A549 (cell line): Measurements from ENCODE around the gene SUV39H2. TPM values are rescaled to one million over a fixed set of nuclear protein-coding genes. Genes with fewer than 3 reads are reported as not detected.
A peak's percentile ranks its signal among the peaks of the same experiment; 100 is the strongest.

Source experiments
- ATAC-seq, 2 experiments: fragments of 200-7000 bp in 1 of 2; fragments of >200 bp in 1 of 2; cut with Nextera tagmentation in 1 of 2; cut with Tn5 transposase in 1 of 2; 3 replicates each; pipeline versions ENCODE4 v1.8.0 to v1.9.1; 2018 to 2020; ENCODE audit warnings: mild to moderate bottlenecking in 1 of 2, moderate library complexity in 1 of 2
- CTCF ChIA-PET: fragments of 300-600 bp; sonication (Branson Sonifier 250); formaldehyde crosslinking; extraction: SDS; loops from one replicate; lab custom pipeline; 2021; ENCODE audit warnings: antibody characterized with exemption, inconsistent platforms; lab: Yijun Ruan, JAX
- POLR2A ChIA-PET: fragments of 350-600 bp; formaldehyde crosslinking; extraction: SDS; loops from one replicate; lab custom pipeline; 2021; ENCODE audit warnings: antibody characterized with exemption, inconsistent platforms; lab: Yijun Ruan, JAX
- DNase-seq, 2 experiments: peaks; one replicate each; pipeline versions ENCODE4 v3.0.0 to v3.0.0-alpha.2; 2011 to 2016; ENCODE audit warnings: low read depth in 1 of 2, low spot score in 1 of 2
- FAIRE-seq: peaks from 2 replicates; lab custom pipeline; 2011; peaks lifted over from hg19 to GRCh38; lab: Jason Lieb, UNC
- H3K27ac ChIP-seq, 2 experiments: fragments of >200 bp; sonication (Bioruptor Twin); formaldehyde crosslinking; 3 replicates each; pipeline ENCODE4 v1.5.1; 2016 to 2017
- H3K4me1 ChIP-seq: fragments of >200 bp; sonication (Bioruptor Twin); formaldehyde crosslinking; 3 replicates; pipeline ENCODE4 v1.6.1; 2016
- H3K4me2 ChIP-seq: fragments of >200 bp; sonication (Bioruptor Twin); formaldehyde crosslinking; 3 replicates; pipeline ENCODE4 v1.6.1; 2016
- H3K4me3 ChIP-seq: fragments of >200 bp; sonication (Bioruptor Twin); formaldehyde crosslinking; 3 replicates; pipeline ENCODE4 v1.5.1; 2016
- H3K9me3 ChIP-seq: fragments of >200 bp; sonication (Bioruptor Twin); formaldehyde crosslinking; 3 replicates; pipeline ENCODE4 v1.6.1; 2016
- ATOH8 ChIP-seq: fragments of 250-450 bp; sonication (Bioruptor Pico); IDR thresholded peaks from 2 replicates; pipeline ENCODE4 v1.5.0; 2020; ENCODE audit warnings: low read depth, mild to moderate bottlenecking, moderate library complexity
- CBX2 ChIP-seq: fragments of 200-600 bp; sonication (generic); IDR thresholded peaks from 2 replicates; pipeline ENCODE4 v1.6.1; 2016; ENCODE audit warnings: low read depth, mild to moderate bottlenecking, borderline replicate concordance
- CHD4 ChIP-seq: fragments of 200-600 bp; sonication (generic); IDR thresholded peaks from 2 replicates; pipeline ENCODE4 v1.6.1; 2016; ENCODE audit warnings: antibody characterized with exemption, mild to moderate bottlenecking, borderline replicate concordance
- CTCF ChIP-seq: fragments of >200 bp; sonication (Bioruptor Twin); formaldehyde crosslinking; IDR thresholded peaks from 3 replicates; pipeline ENCODE4 v1.5.1; 2016
- EP300 ChIP-seq, 2 experiments: fragments of >200 bp; sonication (Bioruptor Twin); formaldehyde crosslinking; IDR thresholded peaks; 2 replicates in 1 of 2; 3 replicates in 1 of 2; pipeline ENCODE4 v1.6.1; 2016 to 2017
- FOSL2 ChIP-seq, 2 experiments: fragments of 450-650 bp in 1 of 2; fragments of >200 bp in 1 of 2; sonication (Bioruptor Twin) in 1 of 2; formaldehyde crosslinking; IDR thresholded peaks; 2 replicates each; pipeline versions ENCODE4 v1.5.0 to v1.6.1; 2016 to 2020; ENCODE audit warnings: mild to moderate bottlenecking in 1 of 2, moderate library complexity in 1 of 2
- FOXS1 ChIP-seq: fragments of 250-450 bp; sonication (Bioruptor Pico); IDR thresholded peaks from 2 replicates; pipeline ENCODE4 v1.5.0; 2020; ENCODE audit warnings: mild to moderate bottlenecking, moderate library complexity
- HES2 ChIP-seq: fragments of >200 bp; sonication (Bioruptor Twin); formaldehyde crosslinking; IDR thresholded peaks from 2 replicates; pipeline ENCODE4 v1.6.1; 2016
- HMGXB4 ChIP-seq: fragments of 250-450 bp; sonication (Bioruptor Pico); IDR thresholded peaks from 2 replicates; pipeline ENCODE4 v1.5.0; 2021; ENCODE audit warnings: mild to moderate bottlenecking, moderate library complexity, borderline replicate concordance
- HOXA7 ChIP-seq: fragments of 250-450 bp; sonication (Bioruptor Pico); IDR thresholded peaks from 2 replicates; pipeline ENCODE4 v1.5.0; 2020; ENCODE audit warnings: mild to moderate bottlenecking, moderate library complexity
- MAZ ChIP-seq: fragments of 150-350 bp; IDR thresholded peaks from 2 replicates; pipeline ENCODE4 v1.6.1; 2014; ENCODE audit warnings: antibody characterized with exemption, low read depth, low read length, borderline replicate concordance
- MYC ChIP-seq: IDR thresholded peaks from 2 replicates; pipeline ENCODE4 v1.6.1; 2012; ENCODE audit warnings: mild to moderate bottlenecking, inconsistent platforms, low read length, improper control_type of control experiment, borderline replicate concordance
- NPAS2 ChIP-seq: fragments of 250-450 bp; sonication (Bioruptor Pico); IDR thresholded peaks from 2 replicates; pipeline ENCODE4 v1.8.0; 2022; ENCODE audit warnings: mild to moderate bottlenecking, moderate library complexity, borderline replicate concordance
- POLR2AphosphoS2 ChIP-seq: conservative IDR thresholded peaks from 2 replicates; pipeline ENCODE4 v1.6.1; 2012; ENCODE audit warnings: low read length, improper control_type of control experiment, inconsistent platforms
- REST ChIP-seq: fragments of 200-600 bp; sonication (generic); IDR thresholded peaks from 2 replicates; pipeline ENCODE4 v1.6.1; 2016; ENCODE audit warnings: antibody characterized with exemption, mild to moderate bottlenecking, moderate library complexity
- RFX5 ChIP-seq: fragments of 450-650 bp; IDR thresholded peaks from 2 replicates; pipeline ENCODE4 v1.7.1; 2014; ENCODE audit warnings: antibody characterized with exemption, mild to moderate bottlenecking, moderate library complexity
- SREBF2 ChIP-seq: fragments of 450-650 bp; IDR thresholded peaks from 2 replicates; pipeline ENCODE4 v1.6.1; 2014; ENCODE audit warnings: mild to moderate bottlenecking, moderate library complexity
- ZFP36 ChIP-seq: fragments of 450-650 bp; IDR thresholded peaks from 2 replicates; pipeline ENCODE4 v1.6.1; 2014; ENCODE audit warnings: borderline replicate concordance; ENCODE audit not compliant: partially characterized antibody
- WGBS: methylation state at CpG from one replicate; pipeline ENCODE4 v1.1.6; 2017; ENCODE audit errors: missing lambda C conversion rate; 5-methylcytosine and 5-hydroxymethylcytosine counted together
- polyA plus RNA-seq, 4 experiments: library from polyadenylated mRNA; depleted of rRNA in 3 of 4; stranded (reverse); fragments of >200 nt; fragmentation: RNase III in 1 of 4; extraction: RNeasy Plus Mini Kit Qiagen cat#74134 plus additional on column Dnase treatment in 1 of 4; gene quantifications; 2 replicates in 3 of 4; 3 replicates in 1 of 4; pipeline ENCODE4 v1.2.3, GENCODE V29; 2011 to 2017

Gene SUV39H2
- polyA plus RNA-seq, 2 of the 4 experiments (the other 2 are of a cell fraction), result 23.2 to 24.0 TPM

- Histone ChIP-seq H3K4me1 (peaks cover 29% of the 10 kb centered on the region), H3K4me2 (peak overlapping the region; percentile 94), H3K4me3 (peak overlapping the region; percentile 96), H3K27ac (peak overlapping the region; percentile 97 to 98), H3K9me3 (no peaks in the 10 kb centered on the region)
- ATAC-seq (no peak), DNase-seq (peak in 1 of 2 experiments; percentile 13), FAIRE-seq (no peak)
- CTCF ChIA-PET, result interaction anchor here (0.9 to 1.1 kb wide), 2 partner anchors 10 to 25 kb away, joined by 3 to 4 read pairs; no protein-coding TSS in a partner anchor
- TF ChIP-seq CBX2, result no peak
- no peak for TF ChIP-seq SREBF2
- TF ChIP-seq EP300 (IDR thresholded peaks at IDR 0.05), result no peak
- no peak for TF ChIP-seq MAZ
- no peak for TF ChIP-seq POLR2AphosphoS2
- no peak for TF ChIP-seq FOSL2 (IDR thresholded peaks at IDR 0.05)
- TF ChIP-seq FOSL2 (CRISPR knock-in tag; IDR thresholded peaks at IDR 0.05), result no peak
- TF ChIP-seq HES2, result no peak
- no peak for TF ChIP-seq ATOH8 (CRISPR knock-in tag)
- TF ChIP-seq HMGXB4 (CRISPR knock-in tag), result no peak
- TF ChIP-seq HOXA7 (CRISPR knock-in tag), result no peak
- no peak for TF ChIP-seq NPAS2 (CRISPR knock-in tag)
- WGBS, result 4% methylated on average over 5 of the region's 5 CpGs
- POLR2A ChIA-PET, result interaction anchor here (2.6 kb wide), 1 partner anchor 74 kb away, joined by 13 read pairs; the partner anchor contains the start of gene DCLRE1C
Measured at GRCh38 chr10:14879928-14880193, 1.2 kb downstream of the SUV39H2 start.

- FAIRE-seq (no peak), ATAC-seq (no peak)
- Histone ChIP-seq H3K4me2 (peak overlapping the region; percentile 94), H3K27ac (peak overlapping the region; percentile 97 to 98; a peak in 5 of 6 replicates), H3K4me1 (peaks cover 29% of the 10 kb centered on the region), H3K4me3 (peak overlapping the region; percentile 96), H3K9me3 (no peaks in the 10 kb centered on the region)
- WGBS, result 80% methylated on average over 7 of the region's 7 CpGs
- ChIA-PET CTCF (interaction anchor here (0.9 to 1.1 kb wide), 2 partner anchors 10 to 25 kb away, joined by 3 to 4 read pairs; no protein-coding TSS in a partner anchor), POLR2A (no interaction called here)
- TF ChIP-seq CHD4, result no peak
- TF ChIP-seq REST, result peak; percentile 65
- TF ChIP-seq, all 56 proteins: peak for 1
- DNase-seq, result no peak
Measured at GRCh38 chr10:14880229-14880628, 1.6 kb downstream of the SUV39H2 start.

GRCh38 chr10:14884082-14884481, 5.4 kb downstream of the SUV39H2 start:
- FAIRE-seq (no peak), ATAC-seq (no peak), DNase-seq (no peak)
- TF ChIP-seq FOXS1 (CRISPR knock-in tag) (no peak), CTCF (no peak), MYC (no peak), ZFP36 (no peak), RFX5 (no peak)
- POLR2A ChIA-PET, result no interaction called here
- WGBS, result 89% methylated on average over 3 of the region's 3 CpGs
- Histone ChIP-seq H3K4me2 (no peak overlapping the region), H3K4me3 (no peak overlapping the region), H3K9me3 (no peaks in the 10 kb centered on the region), H3K4me1 (peaks cover 15% of the 10 kb centered on the region), H3K27ac (no peak overlapping the region)
- CTCF ChIA-PET, result interaction anchor here (0.5 to 0.7 kb wide), 3 partner anchors 11 to 1086 kb away, joined by 3 to 4 read pairs (median 4); no protein-coding TSS in a partner anchor
